GM10266 (cell line): ENCODE results near the gene DIDO1.

Source experiments
- DNase-seq: peaks from one replicate; pipeline ENCODE4 v3.0.0; 2012; ENCODE audit errors: extremely low spot score
- CTCF ChIP-seq: IDR thresholded peaks from 2 replicates; pipeline ENCODE4 v1.5.1; 2012; ENCODE audit warnings: mild to moderate bottlenecking, low read depth; ENCODE audit not compliant: control insufficient read depth, insufficient read depth; ENCODE audit errors: missing control alignments

The DIDO1 gene

DNA sequence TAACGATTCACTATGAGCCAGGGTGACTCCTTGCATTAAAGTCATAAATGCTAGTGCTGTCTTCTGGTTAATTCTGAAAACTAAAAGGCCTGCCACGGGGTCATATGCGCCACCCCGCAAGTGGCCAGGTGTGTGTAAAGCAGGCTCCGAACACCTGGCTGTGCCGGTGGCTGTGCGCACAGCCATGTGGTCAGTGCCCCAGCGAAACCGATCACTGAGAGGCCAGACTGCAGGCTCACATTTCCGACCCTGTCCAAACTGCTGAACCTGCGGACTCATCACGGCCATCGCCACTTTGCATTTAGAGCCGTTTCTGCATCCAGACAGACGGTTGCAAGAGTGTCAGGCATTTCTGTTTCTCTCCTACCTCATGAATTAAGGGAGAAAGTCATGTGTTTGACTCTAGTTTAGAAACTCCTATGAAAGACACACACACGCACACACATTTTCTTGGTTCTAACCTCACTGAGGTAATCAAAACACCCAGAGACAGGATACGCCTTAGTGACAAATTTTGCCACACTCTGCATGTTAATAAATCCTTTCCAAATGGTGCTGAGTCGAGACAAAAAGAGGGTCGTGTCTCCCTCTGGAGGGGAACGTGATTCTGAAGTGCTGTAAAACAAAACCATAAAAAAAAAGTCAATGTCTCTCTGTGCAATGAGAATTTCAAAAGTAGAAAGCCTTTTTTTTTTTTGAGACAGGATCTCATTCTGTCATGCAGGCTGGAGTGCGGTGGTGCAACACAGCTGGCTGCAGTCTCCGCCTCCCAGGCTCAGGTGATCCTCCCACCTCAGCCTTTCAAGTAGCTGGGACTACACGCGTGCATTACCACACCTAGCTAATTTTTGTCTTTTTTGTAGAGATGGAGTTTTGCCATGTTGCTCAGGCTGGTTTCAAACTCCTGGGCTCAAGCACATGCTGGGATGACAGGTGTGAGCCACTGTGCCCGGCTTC is 33.7 kb downstream of the DIDO1 start:
- no peak for DNase-seq
- no peak for TF ChIP-seq CTCF

DNA sequence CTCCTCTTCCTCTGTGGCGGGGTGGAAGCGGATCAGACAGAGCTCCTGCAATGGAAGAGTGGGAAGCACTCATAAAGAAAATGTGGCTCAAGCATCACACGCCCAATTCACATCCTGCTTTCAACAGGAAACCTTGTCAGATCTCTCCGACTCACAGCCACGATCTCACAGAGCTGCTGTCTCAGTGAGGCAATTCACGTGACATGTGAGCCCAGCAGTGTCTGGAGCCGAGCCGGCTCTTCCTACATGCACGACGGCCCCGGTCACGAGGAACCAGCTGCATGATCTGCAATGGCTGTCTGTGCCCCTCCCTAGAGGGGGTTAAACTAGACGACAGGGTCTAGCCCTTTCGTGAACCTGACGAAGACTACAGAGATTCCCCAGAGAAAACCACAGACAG is 35.2 kb downstream of the DIDO1 start:
- DNase-seq = no peak
- TF ChIP-seq CTCF = no peak

GRCh38 chr20:62890444-62890843 is 35.9 kb downstream of the DIDO1 start:
- TF ChIP-seq CTCF = no peak
- no peak for DNase-seq

- no peak for TF ChIP-seq CTCF
- no peak for DNase-seq
Measured at GRCh38 chr20:62889871-62890270, 36.4 kb downstream of the DIDO1 start.

DNA sequence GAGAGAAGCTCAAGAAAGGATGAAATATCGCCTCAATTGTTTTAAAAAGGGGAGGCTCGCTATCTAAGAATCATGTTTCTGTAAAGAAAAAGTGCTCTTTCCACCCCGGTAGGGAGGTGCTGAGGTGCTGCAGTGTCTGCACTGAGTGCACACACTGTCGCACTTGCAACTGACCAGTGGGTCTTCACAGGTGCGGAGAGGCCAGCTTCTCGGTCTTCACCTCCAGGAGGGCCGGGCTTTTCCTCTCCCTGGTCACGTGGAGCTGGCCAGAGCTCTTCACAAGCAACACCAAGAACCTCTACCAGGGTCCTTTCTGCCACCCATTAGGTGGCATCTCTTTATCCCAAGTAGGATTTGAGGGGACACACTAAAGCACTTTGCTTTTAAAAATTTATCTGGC is 36.9 kb downstream of the DIDO1 start:
- TF ChIP-seq CTCF = no peak
- DNase-seq = no peak

DNA sequence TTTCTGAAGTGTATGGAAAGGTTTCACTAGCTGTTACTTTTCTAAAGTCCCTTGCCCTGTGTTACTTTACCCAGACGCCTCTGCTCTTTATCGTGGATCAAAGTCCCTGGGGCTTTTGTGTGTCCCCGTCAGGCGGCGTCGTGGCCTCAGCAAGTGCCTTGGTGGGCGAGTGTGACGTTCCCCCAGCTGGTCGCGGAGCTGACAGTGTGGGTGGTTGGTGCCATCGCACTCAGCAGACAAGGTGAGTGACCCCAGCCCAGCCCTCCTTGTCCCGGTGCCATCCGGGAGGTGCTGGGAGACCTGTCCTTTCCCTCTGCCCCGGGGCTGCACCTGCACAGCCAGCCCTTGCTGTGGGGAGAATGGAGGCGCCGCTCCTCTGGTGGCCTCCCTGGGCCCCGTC is 37.4 kb downstream of the DIDO1 start:
- no peak for DNase-seq
- no peak for TF ChIP-seq CTCF

GRCh38 chr20:62888406-62888805 is 37.9 kb downstream of the DIDO1 start:
- no peak for TF ChIP-seq CTCF
- DNase-seq = no peak
